Muscle layer of colon (tissue), 2 donors: ENCODE data around the gene ARID3A.

Source experiments
- H3K27ac ChIP-seq: one replicate; pipeline ENCODE4 v1.7.0; 2013; ENCODE audit warnings: low read depth, mild to moderate bottlenecking, low read length, moderate library complexity
- H3K27me3 ChIP-seq, 2 donors: one replicate each; pipeline ENCODE4 v1.7.0; 2013; ENCODE audit warnings: low read length in 2 of 2, mild to moderate bottlenecking in 2 of 2; ENCODE audit not compliant: insufficient read depth in 2 of 2, control insufficient read depth in 1 of 2
- H3K36me3 ChIP-seq: one replicate; pipeline ENCODE4 v1.7.0; 2013; ENCODE audit warnings: mild to moderate bottlenecking, low read length; ENCODE audit not compliant: insufficient read depth
- H3K4me1 ChIP-seq: one replicate; pipeline ENCODE4 v1.7.0; 2013; ENCODE audit warnings: mild to moderate bottlenecking, low read length; ENCODE audit not compliant: insufficient read depth
- H3K4me3 ChIP-seq, 2 donors: one replicate each; pipeline ENCODE4 v1.7.0; 2013; ENCODE audit warnings: low read length in 2 of 2, low read depth in 1 of 2, mild to moderate bottlenecking in 1 of 2, moderate library complexity in 1 of 2
- H3K9ac ChIP-seq: one replicate; pipeline ENCODE4 v1.7.0; 2013; ENCODE audit warnings: low read length
- H3K9me3 ChIP-seq: one replicate; pipeline ENCODE4 v1.7.0; 2013; ENCODE audit warnings: mild to moderate bottlenecking, low read length
- donor health status: abdominal sarcoma.
- donor health status: Adenocarcinoma of cecum.

The ARID3A gene

DNA sequence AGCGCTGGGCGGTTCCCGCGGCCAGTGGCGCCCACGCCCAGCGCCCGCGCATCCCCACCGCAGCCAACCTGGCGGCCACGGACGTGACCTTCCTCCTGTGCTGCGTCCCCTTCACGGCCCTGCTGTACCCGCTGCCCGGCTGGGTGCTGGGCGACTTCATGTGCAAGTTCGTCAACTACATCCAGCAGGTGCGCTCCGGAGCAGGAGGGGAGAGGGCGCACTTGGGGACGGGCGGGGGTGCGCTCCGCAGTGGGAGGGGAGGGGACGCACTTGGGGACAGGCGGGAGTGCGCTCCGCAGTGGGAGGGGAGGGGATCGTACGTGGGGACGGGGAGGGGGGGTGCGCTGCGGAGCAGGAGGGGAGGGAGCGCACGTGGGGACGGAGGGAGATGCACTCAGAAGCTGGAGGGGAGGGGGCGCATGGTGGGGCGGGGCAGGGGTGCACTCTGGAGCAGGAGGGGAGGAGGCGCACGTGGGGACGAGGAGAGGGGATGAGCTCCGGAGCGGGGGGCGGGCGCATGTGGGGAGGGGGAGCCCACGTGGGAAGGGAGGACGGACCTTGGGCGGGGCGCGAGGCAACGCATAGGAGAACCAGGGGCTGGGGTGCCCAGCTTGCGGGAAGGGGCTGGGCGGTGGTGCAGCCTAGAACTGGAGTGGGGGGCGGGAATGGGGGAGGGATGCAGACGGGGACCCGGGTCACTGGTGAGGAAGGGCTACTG is 7.2 kb upstream of the ARID3A start:
- no peak overlapping the region for H3K9ac ChIP-seq
- peaks cover 15% of the 10 kb centered on the region for H3K4me1 ChIP-seq
- H3K36me3 ChIP-seq, result no peaks in the 10 kb centered on the region
- no peaks in the 10 kb centered on the region for H3K9me3 ChIP-seq
- no peak overlapping the region for H3K4me3 ChIP-seq
- peaks cover 22 to 46% of the 10 kb centered on the region in 2 donors for H3K27me3 ChIP-seq
- no peak overlapping the region for H3K27ac ChIP-seq

DNA sequence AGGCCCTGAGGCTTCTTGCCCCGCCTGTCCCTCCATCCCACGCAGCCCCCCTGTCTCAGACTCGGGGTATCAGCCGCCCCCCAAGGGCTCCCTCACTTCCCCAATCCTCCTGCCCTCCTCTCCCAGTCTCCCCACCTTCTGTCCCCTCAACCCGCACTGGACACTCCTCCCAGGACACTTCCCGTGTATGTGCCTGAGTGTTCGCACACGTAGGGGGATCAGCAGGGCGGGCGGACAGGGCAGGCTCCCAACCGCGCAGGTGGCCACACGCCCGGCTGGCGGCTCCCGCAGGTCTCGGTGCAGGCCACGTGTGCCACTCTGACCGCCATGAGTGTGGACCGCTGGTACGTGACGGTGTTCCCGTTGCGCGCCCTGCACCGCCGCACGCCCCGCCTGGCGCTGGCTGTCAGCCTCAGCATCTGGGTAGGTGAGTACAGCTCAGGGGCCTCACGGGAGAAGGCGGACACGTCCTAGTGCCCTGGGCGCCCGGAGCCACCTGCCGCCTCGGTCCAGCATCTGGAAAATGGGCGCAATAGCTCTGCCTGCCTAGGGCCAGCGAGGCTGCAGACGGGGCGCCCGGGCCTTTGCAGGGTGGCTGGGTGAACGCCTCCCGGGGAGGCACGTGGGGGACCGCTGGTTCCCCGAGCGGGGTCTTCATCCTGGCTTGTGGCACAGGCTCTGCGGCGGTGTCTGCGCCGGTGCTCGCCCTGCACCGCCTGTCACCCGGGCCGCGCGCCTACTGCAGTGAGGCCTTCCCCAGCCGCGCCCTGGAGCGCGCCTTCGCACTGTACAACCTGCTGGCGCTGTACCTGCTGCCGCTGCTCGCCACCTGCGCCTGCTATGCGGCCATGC is 6.4 kb upstream of the ARID3A start:
- no peaks in the 10 kb centered on the region for H3K9me3 ChIP-seq
- H3K36me3 ChIP-seq, result no peaks in the 10 kb centered on the region
- peaks cover 22 to 46% of the 10 kb centered on the region in 2 donors for H3K27me3 ChIP-seq
- no peak overlapping the region for H3K9ac ChIP-seq
- no peak overlapping the region for H3K4me3 ChIP-seq
- peaks cover 14% of the 10 kb centered on the region for H3K4me1 ChIP-seq
- no peak overlapping the region for H3K27ac ChIP-seq

DNA sequence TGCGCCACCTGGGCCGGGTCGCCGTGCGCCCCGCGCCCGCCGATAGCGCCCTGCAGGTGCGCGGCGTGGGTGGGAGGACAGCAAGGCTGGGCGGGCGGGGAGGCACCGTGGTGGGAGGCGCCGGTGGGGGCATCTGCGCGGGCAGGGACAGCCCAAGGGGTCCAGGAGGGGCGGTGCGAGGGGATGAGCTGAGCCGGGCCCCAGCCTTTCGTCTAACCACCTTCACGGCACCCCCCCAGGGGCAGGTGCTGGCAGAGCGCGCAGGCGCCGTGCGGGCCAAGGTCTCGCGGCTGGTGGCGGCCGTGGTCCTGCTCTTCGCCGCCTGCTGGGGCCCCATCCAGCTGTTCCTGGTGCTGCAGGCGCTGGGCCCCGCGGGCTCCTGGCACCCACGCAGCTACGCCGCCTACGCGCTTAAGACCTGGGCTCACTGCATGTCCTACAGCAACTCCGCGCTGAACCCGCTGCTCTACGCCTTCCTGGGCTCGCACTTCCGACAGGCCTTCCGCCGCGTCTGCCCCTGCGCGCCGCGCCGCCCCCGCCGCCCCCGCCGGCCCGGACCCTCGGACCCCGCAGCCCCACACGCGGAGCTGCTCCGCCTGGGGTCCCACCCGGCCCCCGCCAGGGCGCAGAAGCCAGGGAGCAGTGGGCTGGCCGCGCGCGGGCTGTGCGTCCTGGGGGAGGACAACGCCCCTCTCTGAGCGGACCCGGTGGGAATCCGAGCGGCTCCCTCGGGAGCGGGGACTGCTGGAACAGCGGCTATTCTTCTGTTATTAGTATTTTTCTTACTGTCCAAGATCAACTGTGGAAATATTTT is 5.6 kb upstream of the ARID3A start:
- H3K4me1 ChIP-seq, result peaks cover 14% of the 10 kb centered on the region
- H3K9me3 ChIP-seq, result no peaks in the 10 kb centered on the region
- H3K36me3 ChIP-seq, result no peaks in the 10 kb centered on the region
- H3K4me3 ChIP-seq, result no peak overlapping the region
- peaks cover 22 to 46% of the 10 kb centered on the region in 2 donors for H3K27me3 ChIP-seq
- H3K27ac ChIP-seq, result no peak overlapping the region
- no peak overlapping the region for H3K9ac ChIP-seq

DNA sequence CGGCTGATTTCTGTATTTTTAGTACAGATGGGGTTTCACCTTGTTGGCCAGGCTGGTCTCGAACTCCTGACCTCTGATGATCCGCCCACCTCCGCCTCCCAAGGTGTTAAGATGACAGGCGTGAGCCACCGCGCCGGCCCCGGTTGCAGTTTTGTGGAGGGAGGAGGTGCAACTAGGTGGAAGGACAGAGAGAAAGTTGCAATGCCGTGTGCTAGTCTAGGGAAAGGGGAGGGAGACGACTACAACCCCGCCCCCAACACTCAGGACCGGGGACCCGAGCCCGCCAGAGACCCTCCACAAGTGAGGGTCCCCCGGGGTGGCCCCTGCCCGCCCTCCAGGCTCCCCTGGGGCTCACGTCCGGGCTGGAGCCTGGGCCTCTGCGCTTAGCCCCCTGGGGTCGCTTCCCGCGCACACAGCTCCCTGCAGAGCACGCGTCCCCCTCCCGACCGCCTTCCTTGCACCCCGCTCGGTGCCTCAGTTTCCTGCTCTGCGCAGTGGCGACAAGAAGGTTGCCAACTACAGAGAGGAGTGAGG is 1.2 kb upstream of the ARID3A start:
- Histone ChIP-seq H3K27ac (no peak overlapping the region), H3K27me3 (peaks cover 10 to 19% of the 10 kb centered on the region in 2 donors), H3K36me3 (no peaks in the 10 kb centered on the region), H3K4me1 (peaks cover 9% of the 10 kb centered on the region), H3K9ac (no peak overlapping the region), H3K4me3 (peak overlapping the region; percentile 68 to 85), H3K9me3 (no peaks in the 10 kb centered on the region)

DNA sequence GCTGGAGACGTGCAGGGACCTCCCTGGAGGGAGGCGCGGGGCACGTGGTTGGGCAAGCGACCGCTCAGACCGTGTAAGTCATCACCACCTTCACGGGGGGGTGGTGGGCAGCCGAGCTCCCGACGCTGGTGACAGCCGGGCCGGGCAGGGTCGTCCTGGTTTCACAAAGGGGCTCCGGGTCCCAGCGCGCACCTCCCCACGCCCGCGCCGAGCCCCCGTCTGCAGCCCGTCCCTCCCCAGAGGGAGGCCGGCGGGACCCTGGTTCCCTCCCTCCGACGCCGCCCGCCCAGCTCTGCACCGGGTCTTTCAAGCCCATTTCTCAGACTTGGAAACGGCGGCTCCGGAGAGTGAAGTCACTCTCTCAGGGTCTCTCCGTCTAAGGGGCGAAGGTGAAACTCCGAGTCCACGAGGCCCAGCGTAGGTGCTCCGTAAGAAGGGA is 729 bp upstream of the ARID3A start:
- Histone ChIP-seq H3K9ac (no peak overlapping the region), H3K9me3 (no peaks in the 10 kb centered on the region), H3K27ac (peak overlapping the region; percentile 84), H3K4me3 (peak overlapping the region; percentile 68 to 85), H3K27me3 (peaks cover 8 to 14% of the 10 kb centered on the region in 2 donors), H3K36me3 (no peaks in the 10 kb centered on the region), H3K4me1 (peaks cover 9% of the 10 kb centered on the region)

DNA sequence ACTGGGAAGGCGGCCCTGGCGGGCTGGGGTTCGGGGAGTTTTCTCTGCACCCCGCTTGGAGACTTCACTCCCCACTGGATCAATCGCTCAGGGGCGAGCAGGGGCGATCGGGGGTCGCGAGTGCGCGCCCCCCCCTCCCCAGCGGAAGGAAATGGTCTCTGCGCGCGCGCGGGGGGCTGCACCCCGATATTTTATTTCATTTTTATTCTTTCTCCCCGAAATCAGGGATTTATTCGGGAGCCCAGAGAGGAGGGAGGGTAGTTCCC is 421 bp downstream of the ARID3A start:
- H3K27ac ChIP-seq, result peak overlapping the region; percentile 81
- H3K4me3 ChIP-seq, result peak overlapping the region; percentile 70 to 80
- peaks cover 2% of the 10 kb centered on the region in 2 donors for H3K27me3 ChIP-seq
- H3K4me1 ChIP-seq, result peaks cover 5% of the 10 kb centered on the region
- no peaks in the 10 kb centered on the region for H3K9me3 ChIP-seq
- H3K36me3 ChIP-seq, result no peaks in the 10 kb centered on the region
- peak overlapping the region; percentile 39 for H3K9ac ChIP-seq

DNA sequence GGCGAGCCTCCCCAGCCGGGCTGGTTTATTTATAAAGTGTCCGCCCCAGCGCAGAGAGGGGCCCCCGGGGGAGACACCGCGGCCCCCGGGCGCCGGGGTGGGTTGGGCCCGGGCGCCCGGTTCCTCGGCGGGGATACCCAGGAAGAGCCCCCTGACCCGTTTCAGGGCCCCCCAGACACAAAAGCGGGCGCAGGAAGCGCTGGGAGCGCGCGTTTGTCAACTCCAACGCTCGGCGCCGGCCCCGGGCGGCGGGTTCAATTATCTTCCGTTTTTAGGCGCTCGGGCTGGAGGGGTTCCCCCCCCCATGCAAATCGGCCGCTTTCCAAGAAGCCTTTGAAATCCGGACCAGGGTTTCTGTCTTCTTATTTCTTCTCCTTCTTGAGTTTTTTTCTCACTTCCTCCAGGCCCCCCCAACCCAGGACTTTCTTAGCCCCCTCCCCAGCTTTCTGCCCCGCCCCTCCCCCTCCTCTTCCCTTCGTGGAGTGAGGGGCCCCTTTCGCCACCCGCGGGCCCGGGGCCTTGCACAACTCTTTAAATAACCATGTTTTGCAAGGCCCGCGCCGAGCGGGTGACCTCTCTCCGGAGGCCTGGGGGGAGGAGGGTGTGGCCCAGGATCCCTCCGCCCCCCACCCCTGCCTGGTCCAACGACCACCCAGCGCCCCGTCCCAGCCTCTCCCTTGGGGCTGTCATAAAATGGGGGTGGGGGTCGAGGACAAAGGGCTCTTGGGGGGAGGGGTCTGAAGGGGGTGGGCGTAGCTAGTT is 935 bp downstream of the ARID3A start:
- H3K27ac ChIP-seq, result peak overlapping the region; percentile 81
- H3K9ac ChIP-seq, result peak overlapping the region; percentile 39
- no peaks in the 10 kb centered on the region for H3K9me3 ChIP-seq
- peak overlapping the region; percentile 70 to 80 for H3K4me3 ChIP-seq
- no peaks in the 10 kb centered on the region for H3K27me3 ChIP-seq
- H3K36me3 ChIP-seq, result no peaks in the 10 kb centered on the region
- peaks cover 5% of the 10 kb centered on the region for H3K4me1 ChIP-seq

DNA sequence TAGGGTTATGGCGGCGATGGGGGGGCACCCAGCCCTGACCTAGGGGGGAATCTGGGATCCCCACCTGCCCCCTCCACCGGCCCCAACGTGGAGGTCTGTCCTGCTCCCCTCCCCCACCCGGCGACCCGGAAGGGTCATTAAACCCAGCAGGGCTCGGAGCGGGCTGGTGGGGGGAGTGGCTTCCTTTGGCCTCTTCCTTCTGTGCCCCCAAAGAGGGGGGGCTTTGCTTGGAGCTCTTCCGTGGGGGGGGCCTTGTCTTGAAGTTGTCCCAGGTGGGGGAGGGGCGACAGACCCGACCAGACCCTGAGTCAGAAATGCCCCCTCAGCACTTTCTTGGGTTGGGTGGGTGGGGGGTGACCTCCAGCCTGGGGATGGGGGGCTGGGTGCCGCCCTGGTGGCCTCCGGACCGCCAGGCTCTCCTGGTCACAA is 1.5 kb downstream of the ARID3A start:
- Histone ChIP-seq H3K4me1 (peaks cover 5% of the 10 kb centered on the region), H3K27me3 (no peaks in the 10 kb centered on the region), H3K36me3 (no peaks in the 10 kb centered on the region), H3K4me3 (peak overlapping the region; percentile 70 to 80), H3K27ac (peak overlapping the region; percentile 81), H3K9me3 (no peaks in the 10 kb centered on the region), H3K9ac (no peak overlapping the region)

DNA sequence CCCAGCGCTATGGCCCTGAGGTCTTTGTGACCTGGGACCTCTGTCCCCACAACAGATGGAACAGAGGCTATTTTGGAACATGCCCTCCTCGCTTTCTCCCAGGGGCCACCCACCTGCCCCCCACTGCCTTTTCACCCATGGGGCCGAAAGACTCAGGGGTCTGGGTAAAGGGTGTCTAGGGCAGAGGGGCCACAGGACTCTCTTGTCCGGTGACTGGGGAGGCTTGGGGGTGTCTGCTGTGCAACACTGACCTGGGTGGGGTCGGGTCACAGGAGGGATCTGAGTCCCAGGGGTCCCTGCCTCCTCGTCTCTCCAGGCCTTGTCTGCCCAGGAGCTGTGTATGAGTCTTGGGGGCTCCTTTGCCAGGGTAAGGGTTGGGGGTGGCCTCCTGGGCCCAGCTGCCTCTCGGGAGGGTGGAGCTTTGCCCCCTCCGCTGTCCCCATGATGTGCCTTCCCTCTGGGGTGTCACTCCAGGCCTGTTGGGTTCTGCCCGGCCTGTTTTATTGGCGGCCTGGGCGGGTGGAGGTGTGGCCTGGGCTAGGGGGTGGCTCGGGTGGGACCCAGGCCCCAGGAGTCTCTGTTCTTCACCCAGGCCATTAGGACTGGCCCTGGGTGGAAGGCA is 2.1 kb downstream of the ARID3A start:
- no peaks in the 10 kb centered on the region for H3K27me3 ChIP-seq
- H3K9ac ChIP-seq, result no peak overlapping the region
- H3K9me3 ChIP-seq, result no peaks in the 10 kb centered on the region

DNA sequence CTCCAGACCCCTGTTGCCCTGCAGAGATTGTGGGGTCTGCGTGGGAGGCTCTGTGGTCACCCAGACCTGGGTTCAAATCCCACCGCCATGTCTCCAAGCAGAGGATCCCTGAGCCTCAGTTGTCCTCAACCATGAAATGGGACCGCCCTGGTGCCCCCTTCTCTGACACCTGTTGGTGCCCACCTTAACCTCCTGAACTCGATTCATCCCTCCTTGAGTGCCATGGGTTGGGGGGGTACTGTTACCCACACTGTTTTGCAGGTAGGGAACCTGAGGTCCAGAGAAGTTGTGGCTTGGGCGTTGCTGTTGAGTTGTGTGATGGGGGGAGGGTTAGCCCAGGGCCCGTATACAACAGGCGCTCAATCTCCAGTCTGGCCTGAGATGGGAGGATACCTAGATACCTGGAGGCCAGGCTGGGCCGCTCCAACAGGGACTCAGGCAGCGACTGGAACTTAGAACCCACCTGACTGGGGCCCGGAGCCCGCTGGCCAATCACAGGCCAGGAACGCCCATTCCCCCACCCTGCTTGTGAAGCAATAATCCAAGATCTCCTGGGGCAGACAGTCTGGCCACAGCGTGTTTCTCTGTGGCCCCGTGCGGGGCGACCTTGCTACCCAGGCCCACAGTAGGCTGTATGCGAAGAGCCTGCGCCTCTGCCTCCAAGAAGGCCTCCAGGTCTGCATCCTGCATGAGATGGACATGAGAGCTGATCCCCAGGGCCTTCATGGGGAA is 2.8 kb downstream of the ARID3A start:
- Histone ChIP-seq H3K27me3 (no peaks in the 10 kb centered on the region), H3K9ac (no peak overlapping the region), H3K4me3 (no peak overlapping the region), H3K9me3 (no peaks in the 10 kb centered on the region), H3K36me3 (no peaks in the 10 kb centered on the region), H3K27ac (no peak overlapping the region), H3K4me1 (peaks cover 17% of the 10 kb centered on the region)

More for the DNA sequence above, 2.1 kb downstream of the ARID3A start:
- H3K27ac ChIP-seq, result peak overlapping the region; percentile 81
- H3K4me1 ChIP-seq, result peaks cover 9% of the 10 kb centered on the region
- no peak overlapping the region for H3K4me3 ChIP-seq
- no peaks in the 10 kb centered on the region for H3K36me3 ChIP-seq
